ENCODE data around the gene TKT. TPM values are rescaled to one million over a fixed set of nuclear protein-coding genes. Genes with fewer than 3 reads are reported as not detected.

Gene TKT
- total RNA-seq, 1 donor from 2014 or later, result 32.1 TPM

GRCh38 chr3:53250453-53250852 is 5.4 kb downstream of the TKT start:
- Histone ChIP-seq H3K4me1 (peaks cover 94% of the 10 kb centered on the region), H3K27ac (replicated peaks) (peak overlapping the region; percentile 96), H3K27me3 (ENCODE audit: low read depth) (no peaks in the 10 kb centered on the region), H3K9me3 (replicated peaks) (no peaks in the 10 kb centered on the region), H3K36me3 (peaks cover 7% of the 10 kb centered on the region), H3K4me3 (no peak overlapping the region)
- intact Hi-C loops (cut with micrococcal nuclease), result no loop called here
- TF ChIP-seq CTCF (IDR thresholded peaks at IDR 0.05; ENCODE audit: borderline replicate concordance), result no peak
- no peak for DNase-seq

- H3K4me3 ChIP-seq, result no peak overlapping the region
- H3K27me3 ChIP-seq (ENCODE audit: low read depth), result no peaks in the 10 kb centered on the region
- intact Hi-C loops (cut with micrococcal nuclease), result no loop called here
- H3K36me3 ChIP-seq, result peaks cover 7% of the 10 kb centered on the region
- DNase-seq, result no peak
- no peak for TF ChIP-seq CTCF (IDR thresholded peaks at IDR 0.05; ENCODE audit: borderline replicate concordance)
- H3K27ac ChIP-seq (replicated peaks), result no peak overlapping the region
- H3K9me3 ChIP-seq (replicated peaks), result no peaks in the 10 kb centered on the region
- H3K4me1 ChIP-seq, result peaks cover 94% of the 10 kb centered on the region
Measured at GRCh38 chr3:53248161-53248560, 7.7 kb downstream of the TKT start.

GRCh38 chr3:53247619-53248018 is 8.2 kb downstream of the TKT start:
- TF ChIP-seq CTCF (IDR thresholded peaks at IDR 0.05; ENCODE audit: borderline replicate concordance), result no peak
- no peak overlapping the region for H3K27ac ChIP-seq (replicated peaks)
- H3K27me3 ChIP-seq (ENCODE audit: low read depth), result no peaks in the 10 kb centered on the region
- H3K9me3 ChIP-seq (replicated peaks), result no peaks in the 10 kb centered on the region
- intact Hi-C loops (cut with micrococcal nuclease), result no loop called here
- peaks cover 94% of the 10 kb centered on the region for H3K4me1 ChIP-seq
- DNase-seq, result no peak
- peaks cover 7% of the 10 kb centered on the region for H3K36me3 ChIP-seq
- no peak overlapping the region for H3K4me3 ChIP-seq

GRCh38 chr3:53244271-53244670 is 11.6 kb downstream of the TKT start:
- no peak for DNase-seq
- no peaks in the 10 kb centered on the region for H3K27me3 ChIP-seq (ENCODE audit: low read depth)
- H3K27ac ChIP-seq (replicated peaks), result peak overlapping the region; percentile 71
- peaks cover 33% of the 10 kb centered on the region for H3K36me3 ChIP-seq
- intact Hi-C loops (cut with micrococcal nuclease), result no loop called here
- no peak overlapping the region for H3K4me3 ChIP-seq
- no peak for TF ChIP-seq CTCF (IDR thresholded peaks at IDR 0.05; ENCODE audit: borderline replicate concordance)
- no peaks in the 10 kb centered on the region for H3K9me3 ChIP-seq (replicated peaks)
- peaks cover 84% of the 10 kb centered on the region for H3K4me1 ChIP-seq

- H3K4me1 ChIP-seq, result peaks cover 83% of the 10 kb centered on the region
- peak overlapping the region; percentile 71 for H3K27ac ChIP-seq (replicated peaks)
Measured at GRCh38 chr3:53243785-53244184, 12.0 kb downstream of the TKT start.

More at GRCh38 chr3:53243785-53244184, 12.0 kb downstream of the TKT start:
- H3K4me3 ChIP-seq, result no peak overlapping the region
- H3K9me3 ChIP-seq (replicated peaks), result no peaks in the 10 kb centered on the region
- DNase-seq, result no peak
- no peak for TF ChIP-seq CTCF (IDR thresholded peaks at IDR 0.05; ENCODE audit: borderline replicate concordance)
- H3K27me3 ChIP-seq (ENCODE audit: low read depth), result no peaks in the 10 kb centered on the region
- intact Hi-C loops (cut with micrococcal nuclease), result no loop called here
- H3K36me3 ChIP-seq, result peaks cover 38% of the 10 kb centered on the region
